ENCODE data around the gene PCNX2.

DNA sequence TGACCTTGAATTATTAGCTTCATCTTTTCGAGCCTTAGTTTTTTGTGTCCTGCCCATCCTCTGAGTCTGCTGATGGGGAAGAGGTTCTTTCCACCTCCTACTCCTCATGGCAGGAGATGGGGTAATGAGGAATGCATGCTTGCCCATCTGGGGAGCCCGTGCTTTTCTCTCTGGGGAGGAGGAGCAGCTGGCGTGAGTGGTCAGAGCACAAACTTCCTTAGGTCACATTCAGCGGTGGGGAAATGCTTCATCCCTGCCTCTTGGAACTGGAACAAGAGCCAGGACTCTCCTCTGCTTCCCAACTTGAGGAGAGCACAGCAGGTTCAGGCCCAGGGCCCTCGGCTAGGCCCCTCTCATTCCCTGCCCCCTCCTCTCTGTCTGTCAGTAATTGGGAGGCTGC, 155.0 kb downstream of the PCNX2 start:
- TF ChIP-seq POLR2A (IDR thresholded peaks at IDR 0.05) = no peak
- TF ChIP-seq, protein P1, sequence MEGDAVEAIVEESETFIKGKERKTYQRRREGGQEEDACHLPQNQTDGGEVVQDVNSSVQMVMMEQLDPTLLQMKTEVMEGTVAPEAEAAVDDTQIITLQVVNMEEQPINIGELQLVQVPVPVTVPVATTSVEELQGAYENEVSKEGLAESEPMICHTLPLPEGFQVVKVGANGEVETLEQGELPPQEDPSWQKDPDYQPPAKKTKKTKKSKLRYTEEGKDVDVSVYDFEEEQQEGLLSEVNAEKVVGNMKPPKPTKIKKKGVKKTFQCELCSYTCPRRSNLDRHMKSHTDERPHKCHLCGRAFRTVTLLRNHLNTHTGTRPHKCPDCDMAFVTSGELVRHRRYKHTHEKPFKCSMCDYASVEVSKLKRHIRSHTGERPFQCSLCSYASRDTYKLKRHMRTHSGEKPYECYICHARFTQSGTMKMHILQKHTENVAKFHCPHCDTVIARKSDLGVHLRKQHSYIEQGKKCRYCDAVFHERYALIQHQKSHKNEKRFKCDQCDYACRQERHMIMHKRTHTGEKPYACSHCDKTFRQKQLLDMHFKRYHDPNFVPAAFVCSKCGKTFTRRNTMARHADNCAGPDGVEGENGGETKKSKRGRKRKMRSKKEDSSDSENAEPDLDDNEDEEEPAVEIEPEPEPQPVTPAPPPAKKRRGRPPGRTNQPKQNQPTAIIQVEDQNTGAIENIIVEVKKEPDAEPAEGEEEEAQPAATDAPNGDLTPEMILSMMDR (IDR thresholded peaks at IDR 0.05) = no peak
- no peak for TF ChIP-seq POLR2AphosphoS5 (IDR thresholded peaks at IDR 0.05)
- TF ChIP-seq EP300 (IDR thresholded peaks at IDR 0.05) = no peak

All from stomach (tissue), 4 donors.